ENCODE results near the gene ELMO1.

The ELMO1 gene

DNA sequence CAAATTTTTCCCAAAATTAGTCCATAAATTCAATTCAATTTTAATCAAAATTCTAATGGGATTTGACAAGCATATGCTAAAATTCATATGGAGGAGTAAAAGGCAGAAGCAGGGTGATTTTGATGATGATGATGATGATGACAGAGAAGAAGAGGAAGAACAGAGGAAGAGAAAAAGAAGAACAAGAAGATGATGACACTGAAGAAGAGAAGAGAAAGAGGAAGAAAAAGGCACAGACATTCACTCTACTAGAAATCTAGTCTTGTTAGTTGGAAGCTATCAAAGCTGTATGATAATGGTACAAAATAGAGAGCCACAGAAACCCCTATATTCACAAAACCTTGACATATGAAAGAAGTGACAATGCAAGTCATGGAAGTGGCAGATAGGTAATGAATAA lies 157.9 kb downstream of the ELMO1 start:
- DNase-seq = no peak

DNA sequence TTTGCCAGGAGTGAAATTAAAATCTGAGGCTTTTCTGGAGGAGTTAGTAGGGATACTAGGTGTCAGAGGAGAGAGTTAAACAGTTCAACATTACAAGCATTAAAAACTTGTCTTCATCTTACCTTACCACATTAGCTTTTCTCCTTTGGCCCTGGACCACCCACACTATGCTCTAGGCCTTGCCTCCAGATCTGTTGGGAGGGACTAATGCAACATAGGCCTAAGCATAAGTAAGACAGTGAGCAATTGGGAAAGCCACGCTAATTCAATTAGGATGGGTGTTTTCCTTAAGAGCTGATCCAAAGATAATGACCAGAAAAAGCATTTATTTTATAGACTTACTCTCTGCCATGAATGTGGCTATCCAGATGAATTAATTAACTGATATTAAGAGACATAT lies 158.9 kb downstream of the ELMO1 start:
- DNase-seq = no peak

- no peak for DNase-seq
These were observed 159.3 kb downstream of the ELMO1 start for GRCh38 chr7:37289367-37289766.

GRCh38 chr7:37287131-37287855 lies 161.4 kb downstream of the ELMO1 start:
- DNase-seq = no peak

GRCh38 chr7:37286454-37286832 lies 162.2 kb downstream of the ELMO1 start:
- DNase-seq = no peak

GRCh38 chr7:37285706-37286453 lies 162.8 kb downstream of the ELMO1 start:
- DNase-seq = no peak

GRCh38 chr7:37284805-37285231 lies 163.8 kb downstream of the ELMO1 start:
- DNase-seq = no peak

DNA sequence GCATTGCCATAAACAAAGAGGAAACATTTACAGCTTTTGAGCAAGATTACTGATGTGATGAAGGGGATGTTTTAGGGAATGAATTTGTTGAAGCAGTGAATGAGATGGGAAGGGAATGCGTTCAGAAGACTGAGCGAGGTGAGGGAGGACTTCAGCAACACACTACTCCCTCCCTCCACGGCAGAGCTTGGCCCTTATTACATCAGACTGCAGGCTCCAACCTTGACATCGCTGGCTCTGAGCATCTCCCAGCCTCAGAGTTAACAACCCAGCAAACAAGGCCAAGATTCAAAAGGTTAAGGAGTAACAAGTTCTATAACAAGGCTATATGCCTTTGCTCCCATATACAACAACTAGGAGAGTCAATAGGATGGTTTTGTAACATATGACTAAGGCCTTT lies 164.4 kb downstream of the ELMO1 start:
- DNase-seq = no peak

DNA sequence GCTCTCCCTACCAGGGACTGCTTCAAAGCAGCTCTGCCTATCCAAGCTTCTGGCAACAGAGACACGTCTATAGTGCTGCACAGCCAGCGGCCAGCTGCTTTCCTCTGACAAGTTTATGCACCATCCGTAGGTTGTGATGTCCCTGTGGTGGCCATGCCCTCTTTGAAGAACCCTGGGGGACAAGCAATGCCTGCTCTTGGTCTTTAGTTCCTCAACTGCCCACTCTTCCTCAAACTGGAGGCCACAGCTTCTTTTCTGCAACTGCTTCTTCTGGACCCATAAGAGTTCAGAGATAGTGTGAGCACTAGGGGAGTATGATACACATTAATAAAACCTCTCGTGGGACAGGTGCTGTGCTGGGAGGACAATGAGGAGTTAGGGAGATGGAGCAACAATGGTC lies 164.9 kb downstream of the ELMO1 start:
- no peak for DNase-seq

DNA sequence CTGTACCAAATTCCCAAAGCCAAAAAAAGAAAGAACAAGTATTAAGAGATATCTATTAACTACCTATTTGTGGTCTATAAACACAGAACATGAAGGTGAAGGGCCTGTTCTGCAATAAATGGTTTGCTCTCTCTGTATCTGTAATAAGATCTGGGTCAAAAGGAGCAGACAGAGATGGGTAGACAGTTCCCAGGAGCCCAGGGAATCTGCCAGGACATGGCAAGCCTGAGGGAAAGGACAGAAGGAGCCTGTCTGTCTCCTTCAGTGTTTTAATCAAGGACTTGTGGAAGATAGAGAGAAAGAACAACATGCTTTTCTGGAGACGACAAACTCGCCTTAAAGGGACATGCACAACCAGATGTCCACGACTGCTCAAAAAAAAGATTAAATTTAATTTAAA lies 165.7 kb downstream of the ELMO1 start:
- no peak for DNase-seq

GRCh38 chr7:37282093-37282444 lies 166.6 kb downstream of the ELMO1 start:
- DNase-seq = no peak

- no peak for DNase-seq
These were observed 167.1 kb downstream of the ELMO1 start for GRCh38 chr7:37281368-37282092.

DNA sequence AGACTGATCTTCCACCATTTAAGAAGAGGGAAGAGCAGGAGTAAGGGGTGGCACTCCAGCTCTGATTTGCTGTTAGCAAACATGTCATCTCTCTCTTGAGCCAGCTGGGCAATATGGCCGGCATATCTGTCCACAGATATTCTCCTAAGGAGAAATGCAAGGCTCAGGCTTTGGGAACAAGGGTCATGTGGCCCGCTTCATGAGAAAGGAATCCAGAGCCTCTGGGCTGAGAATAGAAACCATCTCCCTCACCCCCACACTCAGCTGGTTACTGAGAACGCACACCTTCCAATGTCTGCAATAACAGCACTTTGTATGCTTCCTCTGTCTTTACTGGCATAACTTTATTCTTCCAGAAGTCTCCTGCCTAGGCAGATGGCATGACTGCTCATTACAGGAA lies 171.2 kb downstream of the ELMO1 start:
- no peak for DNase-seq

- DNase-seq = no peak
These were observed 173.5 kb downstream of the ELMO1 start for GRCh38 chr7:37275078-37275710.

GRCh38 chr7:37273891-37274290 lies 174.8 kb downstream of the ELMO1 start:
- no peak for DNase-seq

DNA sequence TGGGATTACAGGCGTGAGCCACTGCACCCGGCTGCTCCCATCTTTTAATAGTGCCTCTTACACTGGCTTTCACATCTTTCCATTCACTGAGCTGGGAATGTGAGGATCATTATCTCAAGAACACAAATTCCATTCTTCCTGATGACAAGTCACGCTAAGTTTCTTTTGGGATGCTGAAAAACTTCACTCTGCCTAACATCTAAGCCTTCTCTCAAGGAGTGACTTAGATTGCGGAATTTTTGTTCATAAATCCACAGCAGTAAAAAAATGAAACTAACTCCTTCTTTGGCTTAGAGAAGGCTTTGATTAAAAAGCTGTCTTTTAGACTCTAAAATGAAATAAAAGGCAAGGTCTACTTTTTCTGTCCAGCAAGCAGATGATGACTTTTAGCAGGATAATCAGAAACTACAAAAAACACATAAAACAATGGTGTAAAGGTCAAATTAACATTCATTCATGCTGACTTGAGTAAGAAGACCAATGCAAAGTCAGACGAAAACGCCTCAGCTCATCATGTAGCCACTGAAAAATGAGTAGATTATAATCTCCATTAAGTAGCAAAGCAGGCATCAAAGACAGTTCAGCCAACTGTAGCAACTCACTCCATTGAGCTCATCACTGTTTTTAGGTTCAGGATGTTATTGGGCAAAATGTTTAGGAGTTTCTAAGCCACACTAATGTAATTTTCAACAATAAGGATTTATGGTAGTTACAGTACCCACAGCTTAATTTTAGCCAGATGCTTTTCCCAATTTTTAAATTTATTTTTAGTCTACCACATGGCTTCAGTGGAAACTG lies 178.8 kb downstream of the ELMO1 start:
- DNase-seq = no peak

DNA sequence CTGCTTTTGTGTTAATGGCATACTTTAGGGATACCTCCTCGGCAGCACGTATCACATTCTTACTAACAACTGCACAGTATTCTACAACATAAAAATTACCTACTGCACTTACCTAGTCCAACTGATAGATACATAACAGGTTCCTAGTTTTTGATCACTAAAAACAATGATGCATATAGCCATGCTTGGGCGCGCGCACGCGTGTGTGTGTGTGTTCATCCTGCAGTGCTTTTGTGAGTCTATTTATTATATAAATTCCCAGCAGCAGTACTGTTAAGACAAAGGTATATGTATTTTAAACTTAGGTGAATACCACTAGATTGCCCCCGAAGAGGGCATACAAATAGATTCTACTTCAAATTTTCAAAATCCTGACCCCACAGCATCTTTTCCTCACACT lies 181.4 kb downstream of the ELMO1 start:
- DNase-seq = no peak

- DNase-seq = no peak
These were observed 182.8 kb downstream of the ELMO1 start for GRCh38 chr7:37265876-37266275.

DNA sequence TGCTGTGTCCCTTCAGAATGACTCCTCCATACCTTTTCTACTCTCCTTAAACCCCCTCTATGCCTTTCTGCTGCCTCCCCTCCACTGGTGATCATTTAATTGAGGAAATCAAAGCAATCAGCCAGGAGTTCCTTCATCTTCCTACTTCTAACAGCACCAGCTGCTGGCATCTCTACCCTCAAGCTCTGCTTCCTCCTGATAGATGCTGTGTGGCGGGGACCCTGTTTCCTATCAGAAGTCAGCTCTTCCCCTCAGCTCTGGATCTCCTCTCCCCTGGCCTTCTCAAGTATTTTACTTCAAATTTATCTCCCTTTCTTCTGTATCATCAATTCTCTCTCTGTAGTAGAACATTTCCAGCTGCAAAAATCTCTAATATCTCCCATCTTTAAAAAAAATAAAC lies 183.7 kb downstream of the ELMO1 start:
- DNase-seq = no peak

DNA sequence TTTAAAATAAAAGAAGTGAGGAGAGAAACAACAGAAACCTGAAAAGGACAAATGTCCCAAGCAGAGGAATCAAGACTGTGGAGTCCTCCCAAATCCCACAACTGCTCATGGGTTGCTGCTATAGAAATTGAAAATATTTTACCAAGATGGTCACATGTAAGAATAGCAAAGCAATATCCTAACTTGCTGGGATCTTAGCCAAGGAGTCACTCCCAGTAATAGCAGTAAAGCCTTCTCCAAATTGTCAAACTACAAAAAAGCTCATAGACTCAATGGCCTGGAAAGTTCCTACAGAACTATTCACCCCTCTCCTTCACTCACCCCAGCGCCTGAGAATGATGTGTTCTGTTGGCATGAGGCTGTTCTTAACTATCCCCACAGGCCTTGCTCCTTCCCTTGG lies 186.5 kb downstream of the ELMO1 start:
- no peak for DNase-seq

GRCh38 chr7:37259319-37259821 lies 189.3 kb downstream of the ELMO1 start:
- DNase-seq = no peak

DNA sequence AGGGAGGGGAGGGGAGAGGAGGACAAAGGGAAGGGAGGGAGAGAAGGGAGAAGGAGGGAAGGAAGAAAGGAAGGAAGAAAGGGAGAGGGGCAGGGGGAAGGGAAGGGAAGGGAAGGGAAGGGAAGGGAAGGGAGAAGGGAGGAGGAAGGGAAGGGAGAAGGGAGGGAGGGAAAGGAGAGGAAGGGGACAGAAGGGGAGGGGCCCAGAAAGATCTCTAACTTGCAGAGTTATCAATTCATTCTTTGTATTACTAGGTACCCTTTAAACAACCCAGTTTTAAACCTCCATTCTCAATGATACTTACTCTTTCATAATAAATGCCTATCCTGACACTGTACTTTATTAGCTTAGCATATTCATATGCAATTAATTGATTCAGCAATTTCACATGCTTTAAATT lies 192.0 kb downstream of the ELMO1 start:
- no peak for DNase-seq
